Eye (tissue), 1 donor: ENCODE results near the gene GORAB.

Experiments
- DNase-seq: peaks from one replicate; pipeline ENCODE4 v3.0.0-alpha.2; 2015

Gene GORAB

GRCh38 chr1:170593173-170594011, 61.4 kb downstream of the GORAB start:
- DNase-seq: no peak

GRCh38 chr1:170594066-170594626, 62.2 kb downstream of the GORAB start:
- no peak for DNase-seq

- DNase-seq: no peak
Measured at GRCh38 chr1:170596701-170597100, 64.7 kb downstream of the GORAB start.

- no peak for DNase-seq
Measured at GRCh38 chr1:170598618-170599017, 66.7 kb downstream of the GORAB start.

GRCh38 chr1:170599033-170599432, 67.1 kb downstream of the GORAB start:
- DNase-seq: no peak

- DNase-seq: no peak
Measured at GRCh38 chr1:170601866-170602265, 69.9 kb downstream of the GORAB start.
